HG02938 (cell line): Measurements from ENCODE around the gene MCOLN2.
A peak's percentile ranks its signal among the peaks of the same experiment; 100 is the strongest.
"Not testable (repeated sequence)": the region's sequence is repeated elsewhere in the genome, so short reads cannot be mapped to it uniquely, and the experiment has no call there.

Experiments used
- ATAC-seq: cut with Tn5 transposase; IDR thresholded peaks from one replicate; pipeline ENCODE4 v1.9.1; 2021; ENCODE audit warnings: mild to moderate bottlenecking, moderate library complexity; ENCODE audit not compliant: unreplicated experiment

Gene MCOLN2

DNA sequence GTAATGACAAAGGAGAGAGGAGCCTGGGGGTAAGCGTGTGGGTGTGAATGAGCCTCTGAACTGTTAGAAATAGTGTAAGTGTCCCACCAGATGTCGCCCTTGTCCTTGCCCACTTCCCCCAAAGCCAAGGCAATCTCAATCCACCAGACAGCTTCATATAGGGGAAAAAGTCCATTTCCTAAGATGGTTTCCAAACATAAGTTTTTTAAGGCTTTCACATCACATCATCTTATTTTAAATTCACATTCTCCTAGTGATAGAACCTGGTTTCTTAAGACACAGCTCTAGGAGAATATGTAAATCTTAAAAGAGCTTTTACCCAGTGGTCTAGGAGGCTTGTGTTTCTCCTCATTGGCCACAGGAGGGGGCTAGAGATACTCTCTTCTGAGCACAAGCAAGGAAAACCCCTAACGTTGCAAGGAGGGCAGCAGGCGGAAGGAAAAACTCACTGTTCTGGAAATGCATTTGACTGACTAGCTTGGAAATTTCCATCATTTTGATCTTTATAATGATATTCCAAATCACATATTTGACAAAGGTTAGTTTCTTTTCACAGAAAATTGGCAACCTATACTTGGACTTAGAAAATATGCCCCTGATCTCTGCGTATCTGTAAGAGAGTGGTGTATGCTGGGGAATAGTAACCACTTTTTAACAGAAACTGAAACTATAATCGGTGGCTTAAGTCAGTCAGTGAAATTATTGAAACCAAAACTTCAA is 52.0 kb downstream of the MCOLN2 start:
- ATAC-seq: peak; percentile 92

DNA sequence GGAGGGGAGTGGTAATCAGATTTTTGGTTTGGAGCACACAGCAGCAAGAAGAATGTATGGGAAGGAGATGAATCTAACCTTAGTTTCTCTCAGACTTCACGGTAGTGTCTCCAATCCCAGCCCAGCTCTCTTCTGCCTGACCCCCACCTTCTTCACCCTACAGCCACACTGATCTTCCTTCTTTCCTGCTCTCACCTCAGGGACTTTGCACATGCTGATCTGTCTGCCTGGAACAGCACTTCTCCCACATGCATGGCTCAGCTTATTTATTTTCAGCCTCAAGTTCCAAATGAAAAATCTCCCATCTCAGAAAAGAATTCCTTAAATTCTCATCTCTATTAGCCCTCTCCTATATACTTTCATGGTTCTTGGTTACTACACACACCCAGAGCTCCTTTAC is 55.1 kb downstream of the MCOLN2 start:
- no peak for ATAC-seq

DNA sequence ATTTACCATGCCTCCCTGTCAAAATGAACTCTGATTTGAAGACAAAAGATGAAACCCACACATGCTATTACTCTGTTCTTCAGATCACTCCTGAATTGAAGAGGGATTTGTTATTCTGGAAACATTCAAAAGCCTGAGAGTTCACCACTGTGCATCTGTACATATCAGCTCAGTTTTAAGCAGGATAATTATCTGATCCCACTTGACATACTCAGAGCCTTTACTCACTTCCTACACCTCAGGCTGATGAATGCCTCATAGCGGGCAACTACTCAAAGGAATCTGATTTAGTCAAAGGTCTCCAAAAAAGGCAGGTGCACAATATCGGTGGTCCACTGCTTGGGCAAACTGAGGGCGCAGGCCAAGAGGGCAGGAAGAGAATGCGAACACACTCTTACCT is 56.4 kb downstream of the MCOLN2 start:
- no peak for ATAC-seq

DNA sequence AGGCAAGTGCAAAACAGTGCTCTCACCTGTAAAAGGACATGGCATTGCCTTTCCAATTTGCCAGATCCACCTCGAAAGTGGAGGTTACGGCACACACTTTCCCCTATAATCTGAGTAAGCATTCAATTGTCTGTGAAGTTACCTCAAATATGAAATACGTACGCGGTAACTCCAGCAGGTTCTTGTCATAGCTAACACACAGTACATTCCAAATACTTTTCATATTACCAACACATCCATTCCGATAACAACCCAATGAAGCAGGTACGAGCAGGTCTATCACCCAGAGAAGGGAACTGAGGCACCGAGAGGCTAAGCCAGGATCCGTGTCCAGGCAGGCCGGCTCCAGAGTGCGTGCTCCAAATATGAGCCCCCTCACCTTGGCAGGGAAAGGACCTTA is 57.2 kb downstream of the MCOLN2 start:
- ATAC-seq: no peak

DNA sequence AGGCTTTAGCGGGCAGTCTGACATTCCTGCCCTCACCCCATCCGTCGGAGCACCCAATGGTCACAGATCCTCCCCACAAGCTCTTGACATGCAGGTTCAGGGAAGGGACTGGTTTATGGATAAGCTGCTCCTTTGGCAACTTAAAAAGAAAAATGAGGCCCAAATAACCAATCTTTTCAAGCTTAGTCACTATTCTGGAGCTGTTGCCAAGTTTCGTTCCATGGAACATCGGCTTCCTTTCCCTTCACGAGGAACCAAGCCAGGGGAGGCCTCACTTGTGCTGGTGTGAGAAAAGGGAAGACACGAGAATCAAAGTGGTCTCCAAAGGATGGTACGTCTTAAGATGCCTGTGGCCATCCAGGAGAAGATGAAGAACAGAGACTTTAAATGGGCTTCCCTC is 57.8 kb downstream of the MCOLN2 start:
- ATAC-seq: no peak

DNA sequence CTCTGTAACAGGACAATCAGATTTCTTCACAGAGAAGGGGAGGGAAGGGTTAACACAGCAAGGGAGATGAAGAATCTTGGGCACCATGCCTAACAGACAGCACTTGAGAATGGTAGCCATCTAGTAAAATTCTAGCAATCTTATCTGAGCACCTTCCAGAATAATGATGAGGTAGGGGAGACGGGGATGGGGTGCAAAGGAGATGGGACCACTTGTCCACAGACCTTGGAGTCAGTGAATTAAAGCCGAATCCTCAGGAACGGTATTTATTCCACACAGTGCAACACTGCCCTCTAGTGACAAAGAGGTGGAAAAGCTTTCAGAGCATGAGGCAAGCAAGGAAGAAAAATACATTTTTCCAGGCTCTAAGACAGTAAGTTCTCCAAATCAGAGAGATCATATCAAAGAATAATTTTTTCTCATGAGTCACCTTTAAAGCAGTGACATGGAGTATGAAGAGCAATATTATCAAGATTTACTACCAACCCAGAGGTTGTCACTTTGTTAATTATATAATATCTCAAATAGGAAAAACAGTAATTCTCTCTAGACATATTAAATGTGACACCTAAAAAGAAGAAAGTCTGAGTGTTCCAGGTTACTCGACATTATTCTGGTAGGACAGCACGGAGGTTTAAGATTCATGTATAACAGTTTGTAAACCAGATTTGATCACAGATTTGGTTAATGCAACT is 60.6 kb downstream of the MCOLN2 start:
- ATAC-seq: no peak

DNA sequence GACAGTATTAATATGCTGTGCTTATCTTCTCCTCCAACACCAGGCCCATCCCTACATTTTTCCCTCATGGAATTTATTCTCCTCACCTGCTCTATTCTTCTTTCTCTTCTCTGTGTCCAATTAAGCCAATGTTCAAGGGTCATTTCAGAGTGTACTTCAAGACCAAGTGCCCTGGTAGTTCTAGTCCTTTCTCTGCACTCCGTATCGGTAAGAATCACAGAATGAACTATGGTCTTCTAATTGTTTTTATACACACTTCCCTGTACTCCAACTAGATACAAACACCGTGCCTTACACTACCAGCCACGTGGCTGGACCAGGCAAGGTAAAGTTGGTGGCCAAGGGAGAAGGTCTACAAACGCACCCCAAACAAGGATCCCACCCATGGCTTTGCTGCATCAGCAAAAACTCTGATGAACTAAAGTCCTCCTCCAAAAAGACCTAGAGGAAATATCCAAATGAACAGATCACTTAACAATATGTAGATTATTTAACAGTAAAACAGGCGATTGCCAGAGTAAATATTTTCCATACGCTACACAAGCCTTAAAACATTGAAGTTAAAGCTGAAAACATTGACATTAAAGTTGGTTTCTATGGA is 63.8 kb downstream of the MCOLN2 start:
- no peak for ATAC-seq

DNA sequence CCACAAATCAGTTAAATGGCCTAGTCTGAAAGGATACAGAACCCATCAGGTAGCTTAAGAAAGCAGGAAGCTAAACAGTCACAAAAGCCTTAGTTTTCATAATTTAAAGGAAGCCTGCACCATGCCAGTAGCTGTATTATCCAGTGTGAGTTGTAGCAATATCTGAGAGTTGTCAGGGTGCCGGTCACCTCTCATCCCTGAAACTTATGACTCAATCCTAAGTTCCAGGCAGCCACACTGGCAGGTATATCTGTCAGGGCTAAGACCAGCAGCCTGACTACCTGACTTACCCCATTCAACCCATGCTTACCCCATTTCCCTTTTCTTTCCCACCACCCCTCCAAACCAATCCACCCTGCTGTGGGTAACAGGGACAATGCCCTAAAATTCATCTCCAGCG is 66.1 kb downstream of the MCOLN2 start:
- ATAC-seq: no peak

DNA sequence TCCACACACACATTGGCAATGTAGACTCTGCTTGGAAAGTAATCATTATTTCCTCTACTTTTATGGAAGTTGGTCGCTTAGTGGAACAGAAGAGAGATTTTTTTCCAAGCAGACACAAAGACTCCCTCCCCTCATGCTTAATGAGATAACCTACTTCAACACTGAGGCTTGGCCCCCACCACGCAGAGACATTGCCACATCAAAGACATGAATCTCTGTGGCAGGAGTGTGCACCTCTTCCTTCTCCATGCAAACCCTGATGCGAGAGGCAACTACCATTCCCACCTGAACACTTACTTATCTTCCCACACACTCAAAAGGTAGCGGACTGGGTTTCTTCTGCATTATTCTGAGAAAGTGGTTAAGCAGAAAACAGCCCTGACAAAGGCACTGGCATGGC is 66.6 kb downstream of the MCOLN2 start:
- ATAC-seq: no peak

DNA sequence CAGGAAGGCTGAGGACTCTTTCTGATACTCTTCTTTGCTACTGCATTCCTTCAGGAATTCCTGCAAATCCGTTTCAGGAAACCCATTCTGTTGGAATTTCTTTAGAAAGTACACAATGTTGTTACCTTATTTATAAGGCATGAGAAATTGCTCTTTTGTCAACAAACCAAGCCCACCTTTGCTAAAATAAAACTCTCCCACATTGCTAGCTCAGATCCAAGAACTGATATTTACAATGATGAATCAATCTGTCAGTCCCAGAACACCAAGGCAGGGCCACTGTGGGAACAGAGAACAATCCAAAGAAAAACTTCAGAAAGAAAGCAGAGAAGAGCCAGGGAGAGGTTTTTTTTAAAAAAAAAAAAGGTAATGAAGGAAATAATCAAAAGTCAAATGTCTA is 67.3 kb downstream of the MCOLN2 start:
- ATAC-seq: no peak

DNA sequence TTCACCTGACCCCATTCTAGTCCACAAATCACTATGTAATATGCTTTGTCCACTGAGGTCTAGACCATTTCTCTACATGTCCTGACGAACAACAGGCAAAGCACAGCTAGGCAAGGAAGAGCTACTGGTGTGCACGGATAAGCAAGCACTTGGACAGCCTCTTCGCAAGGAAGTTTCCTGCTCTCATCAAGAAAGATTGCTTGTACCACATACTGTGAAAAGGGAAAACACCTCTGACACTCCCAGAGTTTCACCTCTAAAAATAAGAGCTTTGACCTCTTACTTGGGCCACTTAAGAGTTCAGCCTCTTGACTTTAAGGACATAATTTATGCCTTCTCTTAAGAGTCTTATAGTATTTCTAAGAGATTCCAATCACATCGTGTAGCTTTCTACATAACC is 67.9 kb downstream of the MCOLN2 start:
- ATAC-seq: no peak

DNA sequence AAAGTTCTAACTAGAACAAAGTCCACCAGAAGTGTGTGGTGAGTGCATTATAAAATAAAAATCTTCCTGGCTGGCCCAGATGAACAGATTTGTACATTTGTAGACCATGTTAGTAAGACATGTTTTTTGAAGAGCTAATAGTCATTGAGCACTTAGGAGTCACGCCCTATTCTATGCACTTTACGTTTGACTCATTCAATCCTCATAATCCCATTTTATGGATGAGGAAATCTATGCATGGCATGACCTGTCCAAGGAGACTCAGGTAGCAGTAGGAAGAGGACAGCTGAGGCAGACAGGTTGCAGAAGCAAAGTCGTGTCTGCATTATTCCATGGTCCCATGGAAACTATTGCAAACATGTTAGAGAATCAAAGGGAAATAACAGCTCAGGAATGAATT is 73.6 kb downstream of the MCOLN2 start:
- ATAC-seq: no peak

DNA sequence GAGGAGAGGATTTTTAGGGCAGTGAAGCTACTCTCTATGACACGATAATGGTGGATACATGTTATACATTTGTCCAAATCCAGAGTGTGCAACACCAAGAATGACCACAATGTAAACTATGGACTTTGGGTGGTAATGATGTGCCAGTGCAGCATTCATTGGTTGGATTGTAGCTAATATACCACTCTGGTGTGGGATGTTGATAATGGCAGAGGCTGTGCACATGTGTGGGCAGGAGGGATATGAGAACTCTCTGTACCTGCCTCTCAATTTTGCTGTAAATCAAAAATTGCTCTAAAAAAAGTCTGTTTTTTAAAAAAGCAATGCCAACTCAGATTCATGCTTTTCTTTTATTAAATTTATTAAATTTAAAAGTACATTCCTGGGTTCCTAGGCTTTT is 76.8 kb downstream of the MCOLN2 start:
- no peak for ATAC-seq

DNA sequence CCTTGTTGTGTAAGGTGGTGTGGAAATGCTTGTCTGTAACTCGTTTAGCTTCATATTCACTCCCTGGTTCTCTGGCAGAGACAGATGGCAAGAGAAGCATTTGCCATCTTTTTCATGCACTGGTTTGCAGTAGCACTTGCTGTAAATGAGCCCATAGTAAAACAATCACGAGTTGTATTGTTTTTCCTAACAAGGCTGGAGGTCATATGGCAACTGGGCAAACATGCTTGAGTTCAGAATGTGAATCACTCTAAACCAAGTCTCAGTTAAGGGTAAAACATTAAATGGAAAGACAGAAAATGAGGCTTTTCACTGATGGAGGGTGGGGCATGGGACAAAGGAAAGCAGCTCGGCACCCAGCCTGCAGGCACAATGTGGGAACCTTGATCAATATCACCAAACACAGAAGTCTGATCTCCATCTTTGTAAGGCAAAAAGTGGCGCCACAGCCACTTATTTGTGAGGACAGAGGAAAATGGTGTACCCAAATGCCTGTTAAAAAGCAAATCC is 77.4 kb downstream of the MCOLN2 start:
- ATAC-seq: no peak

DNA sequence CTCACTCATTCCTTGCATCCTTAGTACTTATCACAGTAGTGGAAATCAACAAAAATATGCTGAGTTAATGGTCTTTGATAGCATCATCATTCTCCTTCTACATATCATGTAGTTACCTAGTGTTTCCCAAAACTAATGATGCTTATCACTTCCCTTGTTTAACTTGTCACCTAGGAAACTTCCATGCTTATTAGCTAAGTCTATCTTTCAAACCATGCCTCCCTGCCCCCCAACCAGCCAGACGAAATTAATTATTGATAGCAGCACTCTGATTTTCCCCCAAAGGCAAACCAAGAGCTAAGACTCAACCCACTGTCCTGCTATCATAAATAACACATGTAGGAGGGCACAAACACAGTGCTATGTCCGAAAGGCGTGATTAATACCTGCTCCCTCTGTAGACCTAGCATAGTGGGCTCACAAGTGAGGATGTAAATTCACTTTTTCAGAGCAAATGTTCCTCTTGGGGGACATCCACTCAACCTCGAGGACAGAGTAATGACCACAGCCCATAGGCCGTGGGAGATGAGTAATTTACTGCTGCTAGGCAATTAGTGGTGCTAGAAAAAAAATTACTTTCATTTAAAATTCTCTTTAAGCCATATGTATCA is 78.1 kb downstream of the MCOLN2 start:
- no peak for ATAC-seq

DNA sequence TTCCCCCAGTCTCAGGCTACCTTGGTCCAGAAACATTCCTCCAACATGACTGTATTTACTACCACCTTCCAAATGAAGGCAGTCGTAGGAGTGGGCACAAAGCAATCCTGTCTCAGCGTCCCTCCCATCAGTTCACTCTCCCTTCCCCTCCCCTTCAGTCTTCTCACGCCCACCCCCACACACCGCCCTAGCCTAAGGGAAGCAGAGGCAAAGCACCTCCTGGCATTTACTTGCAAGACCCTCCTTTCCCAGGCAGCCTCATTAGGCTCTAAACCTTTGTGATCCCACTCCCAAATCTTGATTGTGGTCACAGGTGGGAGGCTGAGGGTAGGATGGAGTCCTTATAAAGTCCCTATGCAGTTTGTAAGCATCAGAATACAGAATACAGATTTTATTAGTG is 80.0 kb downstream of the MCOLN2 start:
- ATAC-seq: no peak

DNA sequence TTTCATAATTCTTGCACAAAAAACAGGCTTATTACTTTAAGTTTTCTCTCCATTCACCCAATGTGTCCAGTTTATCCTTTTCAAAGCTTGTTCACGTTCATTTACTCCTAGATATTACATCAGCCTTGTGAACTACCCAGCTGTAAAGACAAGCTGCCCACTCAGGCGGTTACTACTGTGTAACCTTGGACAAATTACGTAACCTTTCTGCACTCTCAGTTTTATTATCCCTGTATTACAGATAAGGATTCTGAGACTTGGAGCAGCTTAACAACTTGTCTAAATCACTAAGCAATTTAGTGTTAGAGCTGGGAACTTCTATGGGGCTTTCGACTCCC is 83.4 kb downstream of the MCOLN2 start:
- ATAC-seq: no peak

DNA sequence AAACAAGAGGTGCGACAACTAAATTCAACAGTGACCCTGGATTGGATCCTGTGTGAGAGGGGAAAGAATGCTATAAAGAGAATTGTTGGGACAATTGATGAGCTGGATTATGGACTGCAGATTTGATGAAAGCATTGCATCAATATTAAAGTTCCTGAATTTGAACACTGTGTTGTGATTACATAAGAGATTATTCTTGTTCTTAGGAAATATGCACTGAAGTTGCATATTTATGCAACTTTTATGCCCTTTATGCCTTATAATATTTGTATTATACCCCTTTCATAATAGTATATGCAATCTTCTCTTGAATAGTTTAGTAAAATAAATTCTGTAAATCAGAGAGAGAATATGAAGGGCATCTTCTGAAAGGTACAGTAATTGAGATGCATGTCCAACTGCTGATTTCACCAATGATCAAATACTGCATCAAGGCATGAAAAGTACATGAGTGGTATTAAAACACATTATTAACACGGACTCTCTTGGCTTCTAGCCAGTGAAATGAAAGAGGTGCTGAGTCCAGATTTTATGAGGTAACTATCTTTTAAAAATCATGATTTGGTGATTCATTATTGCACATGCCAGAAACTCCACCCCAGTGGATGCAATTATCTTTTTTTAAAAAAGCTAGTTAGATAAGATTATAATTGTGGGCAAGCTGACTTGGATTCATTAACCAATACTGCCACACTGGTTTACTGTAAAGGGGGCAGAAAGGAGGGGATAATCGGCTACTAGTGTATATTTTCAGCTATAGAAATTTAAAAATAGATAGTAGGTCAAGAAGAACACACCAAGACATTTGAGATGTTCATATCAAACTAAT is 84.0 kb downstream of the MCOLN2 start:
- ATAC-seq: no peak

DNA sequence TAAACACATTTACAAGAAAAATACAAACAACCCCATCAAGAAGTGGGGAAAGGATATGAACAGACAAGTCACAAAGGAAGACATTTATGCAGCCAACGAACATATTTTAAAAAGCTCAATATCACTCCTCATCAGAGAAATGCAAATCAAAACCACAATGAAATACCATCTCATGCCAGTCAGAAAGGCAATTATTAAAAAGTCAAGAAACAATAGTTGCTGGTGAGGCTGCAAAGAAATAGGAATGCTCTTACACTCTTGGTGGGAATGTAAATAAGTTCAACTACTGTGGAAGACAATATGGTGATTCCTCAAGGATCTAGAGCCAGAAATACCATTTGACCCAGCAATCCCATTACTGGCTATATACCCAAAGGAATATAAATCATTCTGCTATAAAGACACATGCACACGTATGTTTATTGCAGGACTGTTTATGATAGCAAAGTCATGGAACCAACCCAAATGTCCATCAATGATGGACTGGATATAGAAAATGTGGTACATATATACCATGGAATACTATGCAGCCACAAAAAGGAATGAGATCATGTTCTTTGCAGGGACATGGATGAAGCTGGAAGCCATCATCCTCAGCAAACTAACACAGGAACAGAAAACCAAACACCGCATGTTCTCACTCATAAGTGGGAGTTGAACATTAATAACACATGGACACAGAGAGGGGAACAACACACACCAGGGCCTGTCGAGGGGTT is 88.0 kb downstream of the MCOLN2 start:
- ATAC-seq: not testable (repeated sequence)

DNA sequence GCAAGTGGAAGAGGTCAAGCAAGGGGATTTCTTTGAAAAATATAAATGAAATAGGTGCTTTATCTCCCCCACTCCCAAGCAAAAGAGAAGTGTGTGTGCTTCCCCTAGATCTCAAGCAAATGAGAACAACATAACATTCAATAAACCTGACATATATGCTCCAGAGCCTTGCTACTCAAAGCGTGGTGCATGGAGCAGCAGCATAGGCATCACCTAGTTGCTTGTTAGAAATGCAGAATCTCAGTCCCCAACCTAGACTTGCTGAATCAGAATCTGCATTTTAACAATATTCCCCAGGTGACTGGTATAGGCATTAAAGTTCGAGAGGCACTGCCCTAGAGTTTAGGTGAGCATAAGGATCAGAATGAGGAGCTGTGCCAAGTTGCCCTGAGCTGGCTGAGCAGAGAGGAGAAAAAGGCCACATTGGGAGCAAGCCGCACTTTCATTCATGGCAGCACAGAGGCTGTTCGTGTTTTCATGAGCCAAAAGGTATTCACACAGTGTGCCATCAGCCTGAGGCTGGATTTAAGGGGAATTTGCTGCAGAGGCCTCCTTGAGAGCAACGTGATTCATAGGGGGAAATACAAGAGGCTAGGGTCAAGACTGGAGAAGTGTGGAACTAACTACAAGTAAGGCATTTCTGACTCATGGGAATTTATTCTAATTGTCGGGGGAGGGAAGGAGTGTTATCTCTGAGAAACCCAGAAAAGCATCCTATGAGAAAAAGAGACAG is 89.7 kb downstream of the MCOLN2 start:
- ATAC-seq: no peak
